B cell (primary cell): ENCODE measurements around the gene FA2H. TPM values are rescaled to one million over a fixed set of nuclear protein-coding genes. Genes with fewer than 3 reads are reported as not detected.

Source experiments
- ATAC-seq: fragments of 200-7000 bp; cut with Tn5 transposase; one replicate; pipeline ENCODE4 v1.10.0; 2021; ENCODE audit warnings: low read depth, mild to moderate bottlenecking, moderate number of reproducible peaks, moderate library complexity
- CTCF ChIA-PET: fragments of 350-600 bp; sonication (Branson Sonifier 250); formaldehyde crosslinking; loops from one replicate; lab custom pipeline; 2021; ENCODE audit warnings: antibody characterized with exemption, inconsistent platforms; lab: Charles Lee
- POLR2A ChIA-PET: fragments of 350-600 bp; sonication (Branson Sonifier 250); formaldehyde crosslinking; loops from one replicate; lab custom pipeline; 2021; ENCODE audit warnings: antibody characterized with exemption; lab: Charles Lee
- DNase-seq: peaks from one replicate; pipeline ENCODE4 v3.0.0; 2013
- H2AFZ ChIP-seq: 2 replicates; pipeline ENCODE4 v1.6.1; 2012; ENCODE audit warnings: mild to moderate bottlenecking, low read depth, low read length; ENCODE audit not compliant: insufficient read depth, poor library complexity, severe bottlenecking
- H3K27ac ChIP-seq, 2 donors: 1 replicate in 1 of 2; 2 replicates in 1 of 2; pipeline ENCODE4 v1.5.1; 2012 to 2013; ENCODE audit warnings: low read length in 2 of 2, mild to moderate bottlenecking in 2 of 2, moderate library complexity in 1 of 2
- H3K27me3 ChIP-seq, 4 experiments: fragments of 200-600 bp in 1 of 4; sonication (generic) in 1 of 4; replicated peaks in 1 of 4; 1 replicate in 2 of 4; 2 replicates in 2 of 4; pipeline versions ENCODE4 v1.6.1 to v1.7.0; 2013 to 2016; ENCODE audit warnings: low read length in 3 of 4, mild to moderate bottlenecking in 2 of 4, mixed read lengths in 1 of 4, moderate library complexity in 1 of 4; ENCODE audit not compliant: insufficient read depth in 4 of 4, control insufficient read depth in 3 of 4; ENCODE audit errors: control extremely low read depth in 1 of 4
- H3K36me3 ChIP-seq, 2 experiments: replicated peaks in 1 of 2; 1 replicate in 1 of 2; 2 replicates in 1 of 2; pipeline versions ENCODE4 v1.6.1 to v1.7.1; 2013; ENCODE audit warnings: low read length in 1 of 2; ENCODE audit not compliant: insufficient read depth in 2 of 2, control insufficient read depth in 1 of 2; ENCODE audit errors: control extremely low read depth in 1 of 2, extremely low read depth in 1 of 2
- H3K4me1 ChIP-seq, 2 donors: fragments of 200-600 bp in 1 of 2; sonication (generic) in 1 of 2; 1 replicate in 1 of 2; 2 replicates in 1 of 2; pipeline versions ENCODE4 v1.5.1 to v1.6.1; 2013 to 2017; ENCODE audit warnings: low read length in 2 of 2; ENCODE audit not compliant: control insufficient read depth in 2 of 2, insufficient read depth in 2 of 2
- H3K4me2 ChIP-seq: replicated peaks from 2 replicates; pipeline ENCODE3; 2012; ENCODE audit warnings: mild to moderate bottlenecking, low read depth, low read length; ENCODE audit not compliant: poor library complexity, severe bottlenecking
- H3K4me3 ChIP-seq, 5 experiments: fragments of 200-600 bp in 1 of 5; sonication (generic) in 1 of 5; 1 replicate in 3 of 5; 2 replicates in 2 of 5; pipeline versions ENCODE4 v1.5.1 to v1.7.0; 2011 to 2016; ENCODE audit warnings: low read length in 4 of 5, mild to moderate bottlenecking in 4 of 5, low read depth in 2 of 5, control low read depth in 1 of 5, moderate library complexity in 1 of 5; ENCODE audit not compliant: insufficient read depth in 1 of 5; ENCODE audit errors: control extremely low read depth in 1 of 5, extremely low read depth in 1 of 5
- H3K79me2 ChIP-seq: fragments of 200-600 bp; sonication (generic); one replicate; pipeline ENCODE4 v1.6.0; 2016; ENCODE audit warnings: low read length; ENCODE audit not compliant: control insufficient read depth, insufficient read depth
- H3K9ac ChIP-seq: fragments of 200-600 bp; sonication (generic); 2 replicates; pipeline ENCODE4 v1.6.1; 2017; ENCODE audit warnings: mild to moderate bottlenecking, low read length, moderate library complexity
- H3K9me3 ChIP-seq, 3 donors: one replicate each; pipeline versions ENCODE4 v1.6.1 to v1.7.1; 2013; ENCODE audit warnings: low read length in 2 of 3; ENCODE audit not compliant: control insufficient read depth in 2 of 3, insufficient read depth in 1 of 3; ENCODE audit errors: control extremely low read depth in 1 of 3
- H4K20me1 ChIP-seq: 2 replicates; pipeline ENCODE4 v1.6.0; 2012; ENCODE audit warnings: mild to moderate bottlenecking, low read length; ENCODE audit not compliant: insufficient read depth, control insufficient read depth, poor library complexity, severe bottlenecking
- H3K27ac Mint-ChIP-seq: one replicate; pipeline ENCODE4 v1.8.0; 2021; ENCODE audit warnings: mixed read lengths
- H3K27me3 Mint-ChIP-seq: one replicate; pipeline ENCODE4 v1.8.0; 2021; ENCODE audit warnings: mixed read lengths
- H3K4me1 Mint-ChIP-seq: one replicate; pipeline ENCODE4 v1.8.0; 2021; ENCODE audit warnings: mixed read lengths
- H3K4me3 Mint-ChIP-seq: one replicate; pipeline ENCODE4 v1.8.0; 2021; ENCODE audit warnings: mixed read lengths
- H3K9me3 Mint-ChIP-seq: one replicate; pipeline ENCODE4 v1.8.0; 2022; ENCODE audit warnings: mixed read lengths; ENCODE audit not compliant: insufficient read depth
- EZH2 ChIP-seq: IDR thresholded peaks from 2 replicates; pipeline ENCODE4 v1.6.1; 2012; ENCODE audit warnings: borderline replicate concordance, low read depth, mild to moderate bottlenecking, moderate library complexity, low read length; ENCODE audit not compliant: insufficient read depth, poor library complexity, severe bottlenecking
- WGBS: methylation state at CpG from one replicate; pipeline ENCODE4 v1.1.5; 2013; ENCODE audit warnings: missing lambda C conversion rate; ENCODE audit not compliant: insufficient coverage; 5-methylcytosine and 5-hydroxymethylcytosine counted together
- intact Hi-C: fragments of 100-400 bp; cut with micrococcal nuclease; formaldehyde crosslinking; loops from one replicate; pipeline ENCODE4 v1.10.0; 2022
- polyA plus RNA-seq: library from polyadenylated mRNA; depleted of rRNA; stranded (reverse); fragments of >200 nt; gene quantifications from 2 replicates; pipeline ENCODE4 v1.2.3, GENCODE V29; 2012
- total RNA-seq, 2 donors: library from RNA; stranded (reverse); fragments of 120-200 nt in 1 of 2; gene quantifications; 1 replicate in 1 of 2; 2 replicates in 1 of 2; pipeline versions ENCODE4 v1.2.3 to v1.2.4, GENCODE V29; 2013 to 2022
- TF ChIP-seq, protein P1 (sequence below): fragments of 200-600 bp; IDR thresholded peaks from one replicate; pipeline ENCODE4 v1.8.0; 2022; ENCODE audit warnings: antibody characterized with exemption, mild to moderate bottlenecking

The FA2H gene
- total and polyA plus RNA-seq, 2 donors (not counting 1 experiment from before 2014, with no cell fraction given): 1.0 to 3.6 TPM

DNA sequence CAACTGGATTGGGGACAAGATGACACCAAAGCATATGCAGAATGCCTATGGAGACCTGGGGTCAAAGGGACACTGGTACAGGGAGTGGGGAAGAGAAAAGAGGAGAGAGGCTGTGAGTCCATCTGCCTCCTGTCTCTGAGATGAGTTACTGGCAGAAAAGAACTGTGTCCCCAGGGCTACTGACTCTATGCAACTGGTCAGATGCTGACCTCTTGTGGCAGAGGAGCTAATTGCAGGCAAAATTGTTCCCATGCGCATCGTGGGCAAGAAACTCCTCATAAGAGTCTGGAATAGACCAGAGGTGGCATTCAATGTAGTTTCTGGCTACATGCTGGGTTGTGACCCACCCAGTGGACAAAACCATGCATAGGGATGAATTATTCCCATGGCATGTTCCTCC is 47.9 kb downstream of the FA2H start:
- intact Hi-C loops: no loop called here
- Mint-ChIP-seq H3K4me3 (no peak overlapping the region), H3K27ac (no peak overlapping the region), H3K27me3 (peaks cover 3% of the 10 kb centered on the region), H3K4me1 (no peaks in the 10 kb centered on the region), H3K9me3 (peaks cover 2% of the 10 kb centered on the region)
- Histone ChIP-seq H3K27me3 (no peaks in the 10 kb centered on the region), H3K4me2 (no peak overlapping the region), H3K4me1 (no peaks in the 10 kb centered on the region), H3K4me3 (no peak overlapping the region), H4K20me1 (no peaks in the 10 kb centered on the region), H3K27ac (no peak overlapping the region), H3K9ac (no peak overlapping the region), H3K36me3 (no peaks in the 10 kb centered on the region), H3K9me3 (peaks cover 0 to 11% (median 8%) of the 10 kb centered on the region in 3 donors), H2AFZ (no peak overlapping the region), H3K79me2 (no peaks in the 10 kb centered on the region)
- ChIA-PET CTCF (interaction anchor here (1.0 kb wide), 1 partner anchor 136 kb away, joined by 3 read pairs; no protein-coding TSS in a partner anchor), POLR2A (no interaction called here)
- TF ChIP-seq, protein P1, sequence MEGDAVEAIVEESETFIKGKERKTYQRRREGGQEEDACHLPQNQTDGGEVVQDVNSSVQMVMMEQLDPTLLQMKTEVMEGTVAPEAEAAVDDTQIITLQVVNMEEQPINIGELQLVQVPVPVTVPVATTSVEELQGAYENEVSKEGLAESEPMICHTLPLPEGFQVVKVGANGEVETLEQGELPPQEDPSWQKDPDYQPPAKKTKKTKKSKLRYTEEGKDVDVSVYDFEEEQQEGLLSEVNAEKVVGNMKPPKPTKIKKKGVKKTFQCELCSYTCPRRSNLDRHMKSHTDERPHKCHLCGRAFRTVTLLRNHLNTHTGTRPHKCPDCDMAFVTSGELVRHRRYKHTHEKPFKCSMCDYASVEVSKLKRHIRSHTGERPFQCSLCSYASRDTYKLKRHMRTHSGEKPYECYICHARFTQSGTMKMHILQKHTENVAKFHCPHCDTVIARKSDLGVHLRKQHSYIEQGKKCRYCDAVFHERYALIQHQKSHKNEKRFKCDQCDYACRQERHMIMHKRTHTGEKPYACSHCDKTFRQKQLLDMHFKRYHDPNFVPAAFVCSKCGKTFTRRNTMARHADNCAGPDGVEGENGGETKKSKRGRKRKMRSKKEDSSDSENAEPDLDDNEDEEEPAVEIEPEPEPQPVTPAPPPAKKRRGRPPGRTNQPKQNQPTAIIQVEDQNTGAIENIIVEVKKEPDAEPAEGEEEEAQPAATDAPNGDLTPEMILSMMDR: no peak
- TF ChIP-seq EZH2: no peak
- no peak for ATAC-seq
- no peak for DNase-seq
- 100% methylated on average over 1 of the region's 2 CpGs for WGBS

DNA sequence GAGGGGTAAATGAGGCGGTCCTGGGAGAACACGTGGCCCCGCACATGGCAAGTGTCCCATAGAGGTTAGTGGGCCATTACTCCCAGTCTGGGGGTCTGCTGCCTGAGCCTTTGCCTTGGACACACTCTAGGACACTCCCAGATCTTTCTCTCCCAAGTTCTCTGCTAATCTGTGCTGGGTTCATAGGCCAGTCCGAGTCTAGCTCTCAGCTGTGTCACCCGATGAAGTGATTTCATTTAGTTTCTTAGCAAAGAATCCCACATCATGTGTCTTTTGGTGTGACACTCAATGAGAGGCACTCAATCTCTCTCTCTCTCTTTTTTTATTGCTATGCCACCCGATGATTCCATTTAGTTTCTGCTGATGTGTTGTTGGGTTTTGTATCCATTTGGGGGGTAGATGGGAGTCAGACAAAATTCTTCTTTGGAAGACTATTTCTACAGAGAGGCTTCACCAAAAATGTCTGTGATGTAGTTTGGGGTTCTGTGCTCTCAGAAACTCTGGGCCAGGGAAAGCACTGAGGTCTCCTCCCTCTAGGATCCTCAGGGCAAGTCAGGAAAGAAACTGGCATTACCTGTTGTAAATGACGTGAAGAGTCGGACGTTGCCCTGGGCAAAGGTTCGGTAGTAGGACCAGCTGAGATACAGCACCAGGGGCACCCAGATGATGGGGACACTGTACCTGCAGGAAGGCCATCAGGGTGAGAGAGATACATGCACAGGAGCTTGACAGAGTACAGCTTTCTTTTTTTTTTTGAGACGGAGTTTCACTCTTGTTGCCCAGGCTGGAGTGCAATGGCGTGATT is 48.8 kb downstream of the FA2H start:
- H3K4me2 ChIP-seq: no peak overlapping the region
- POLR2A ChIA-PET: no interaction called here
- peaks cover 2% of the 10 kb centered on the region for H3K9me3 Mint-ChIP-seq
- no peaks in the 10 kb centered on the region for H4K20me1 ChIP-seq
- H3K27me3 ChIP-seq: no peaks in the 10 kb centered on the region
- ATAC-seq (no peak), DNase-seq (no peak)
- no peaks in the 10 kb centered on the region for H3K79me2 ChIP-seq
- CTCF ChIA-PET: interaction anchor here (0.6 to 1.0 kb wide), 2 partner anchors 137 to 919 kb away, joined by 3 read pairs; no protein-coding TSS in a partner anchor
- H3K36me3 ChIP-seq: no peaks in the 10 kb centered on the region
- no peaks in the 10 kb centered on the region for H3K4me1 ChIP-seq
- intact Hi-C loops: no loop called here
- H3K4me3 ChIP-seq: no peak overlapping the region
- H3K9me3 ChIP-seq: peaks cover 0 to 11% (median 8%) of the 10 kb centered on the region in 3 donors
- TF ChIP-seq EZH2: no peak
- TF ChIP-seq, protein P1: no peak
- peaks cover 3% of the 10 kb centered on the region for H3K27me3 Mint-ChIP-seq
- no peak overlapping the region for H3K9ac ChIP-seq
- peaks cover under 1% of the 10 kb centered on the region for H3K4me1 Mint-ChIP-seq
- H3K27ac Mint-ChIP-seq: no peak overlapping the region
- no peak overlapping the region for H3K4me3 Mint-ChIP-seq
- 99% methylated on average over 10 of the region's 12 CpGs for WGBS
- H3K27ac ChIP-seq: no peak overlapping the region
- H2AFZ ChIP-seq: no peak overlapping the region
